Neutrophil (primary cell): ENCODE data around the gene ABCC4.

ENCODE experiments used
- H3K27ac ChIP-seq: fragments of 200-600 bp; sonication (generic); 2 replicates; pipeline ENCODE4 v1.5.1; 2016; ENCODE audit warnings: mild to moderate bottlenecking, moderate library complexity
- H3K27me3 ChIP-seq: fragments of 200-600 bp; sonication (generic); 2 replicates; pipeline ENCODE4 v1.6.0; 2016; ENCODE audit warnings: mild to moderate bottlenecking
- H3K36me3 ChIP-seq: fragments of 200-600 bp; sonication (generic); 2 replicates; pipeline ENCODE4 v1.5.1; 2017
- H3K4me1 ChIP-seq, 2 experiments: fragments of 200-600 bp in 1 of 2; sonication (generic) in 1 of 2; 1 replicate in 1 of 2; 2 replicates in 1 of 2; pipeline versions ENCODE4 v1.5.1 to v1.6.1; 2013 to 2016; ENCODE audit warnings: low read depth in 1 of 2, low read length in 1 of 2, mild to moderate bottlenecking in 1 of 2, moderate library complexity in 1 of 2; ENCODE audit not compliant: control insufficient read depth in 1 of 2, insufficient read depth in 1 of 2
- H3K4me3 ChIP-seq, 2 experiments: fragments of 200-600 bp in 1 of 2; sonication (generic) in 1 of 2; 1 replicate in 1 of 2; 2 replicates in 1 of 2; pipeline ENCODE4 v1.5.1; 2013 to 2016; ENCODE audit warnings: low read depth in 1 of 2, low read length in 1 of 2, mild to moderate bottlenecking in 1 of 2, moderate library complexity in 1 of 2
- H3K9me3 ChIP-seq: fragments of 200-600 bp; sonication (generic); 2 replicates; pipeline ENCODE4 v1.5.1; 2016
- CTCF ChIP-seq: fragments of 200-600 bp; sonication (generic); IDR thresholded peaks from 2 replicates; pipeline ENCODE4 v1.5.1; 2016; ENCODE audit warnings: antibody characterized with exemption

Gene ABCC4

GRCh38 chr13:94996445-94996844 lies 304.8 kb downstream of the ABCC4 start:
- no peaks in the 10 kb centered on the region for H3K36me3 ChIP-seq
- H3K27me3 ChIP-seq: peaks cover 9% of the 10 kb centered on the region
- no peak overlapping the region for H3K27ac ChIP-seq
- no peaks in the 10 kb centered on the region for H3K9me3 ChIP-seq
- no peak for TF ChIP-seq CTCF
- no peak overlapping the region for H3K4me3 ChIP-seq
- H3K4me1 ChIP-seq: no peaks in the 10 kb centered on the region

GRCh38 chr13:94994506-94994905 lies 306.7 kb downstream of the ABCC4 start:
- peaks cover 4% of the 10 kb centered on the region for H3K27me3 ChIP-seq
- TF ChIP-seq CTCF: no peak
- H3K4me3 ChIP-seq: no peak overlapping the region
- no peaks in the 10 kb centered on the region for H3K9me3 ChIP-seq
- no peak overlapping the region for H3K27ac ChIP-seq
- H3K4me1 ChIP-seq: no peaks in the 10 kb centered on the region
- H3K36me3 ChIP-seq: no peaks in the 10 kb centered on the region

- Histone ChIP-seq H3K36me3 (no peaks in the 10 kb centered on the region), H3K4me3 (no peak overlapping the region), H3K27ac (no peak overlapping the region), H3K4me1 (no peaks in the 10 kb centered on the region), H3K27me3 (peaks cover 4% of the 10 kb centered on the region), H3K9me3 (no peaks in the 10 kb centered on the region)
- no peak for TF ChIP-seq CTCF
Observed at GRCh38 chr13:94993616-94994015, 307.6 kb downstream of the ABCC4 start.

- TF ChIP-seq CTCF: no peak
- H3K27ac ChIP-seq: no peak overlapping the region
- no peaks in the 10 kb centered on the region for H3K36me3 ChIP-seq
- H3K9me3 ChIP-seq: no peaks in the 10 kb centered on the region
- no peaks in the 10 kb centered on the region for H3K4me1 ChIP-seq
- no peak overlapping the region for H3K4me3 ChIP-seq
- H3K27me3 ChIP-seq: peaks cover 4% of the 10 kb centered on the region
Observed at GRCh38 chr13:94992036-94992960, 309.0 kb downstream of the ABCC4 start.

GRCh38 chr13:94988654-94989053 lies 312.6 kb downstream of the ABCC4 start:
- no peaks in the 10 kb centered on the region for H3K9me3 ChIP-seq

More at GRCh38 chr13:94988654-94989053, 312.6 kb downstream of the ABCC4 start:
- H3K4me1 ChIP-seq: no peaks in the 10 kb centered on the region
- no peak for TF ChIP-seq CTCF
- no peaks in the 10 kb centered on the region for H3K36me3 ChIP-seq
- peaks cover 4% of the 10 kb centered on the region for H3K27me3 ChIP-seq
- H3K27ac ChIP-seq: no peak overlapping the region
- no peak overlapping the region for H3K4me3 ChIP-seq
